Measurements from ENCODE around the gene FTCD. TPM values are rescaled to one million over a fixed set of nuclear protein-coding genes. Genes with fewer than 3 reads are reported as not detected.

Gene FTCD
- total RNA-seq, 1 experiment from 2014 or later = 6.7 TPM

DNA sequence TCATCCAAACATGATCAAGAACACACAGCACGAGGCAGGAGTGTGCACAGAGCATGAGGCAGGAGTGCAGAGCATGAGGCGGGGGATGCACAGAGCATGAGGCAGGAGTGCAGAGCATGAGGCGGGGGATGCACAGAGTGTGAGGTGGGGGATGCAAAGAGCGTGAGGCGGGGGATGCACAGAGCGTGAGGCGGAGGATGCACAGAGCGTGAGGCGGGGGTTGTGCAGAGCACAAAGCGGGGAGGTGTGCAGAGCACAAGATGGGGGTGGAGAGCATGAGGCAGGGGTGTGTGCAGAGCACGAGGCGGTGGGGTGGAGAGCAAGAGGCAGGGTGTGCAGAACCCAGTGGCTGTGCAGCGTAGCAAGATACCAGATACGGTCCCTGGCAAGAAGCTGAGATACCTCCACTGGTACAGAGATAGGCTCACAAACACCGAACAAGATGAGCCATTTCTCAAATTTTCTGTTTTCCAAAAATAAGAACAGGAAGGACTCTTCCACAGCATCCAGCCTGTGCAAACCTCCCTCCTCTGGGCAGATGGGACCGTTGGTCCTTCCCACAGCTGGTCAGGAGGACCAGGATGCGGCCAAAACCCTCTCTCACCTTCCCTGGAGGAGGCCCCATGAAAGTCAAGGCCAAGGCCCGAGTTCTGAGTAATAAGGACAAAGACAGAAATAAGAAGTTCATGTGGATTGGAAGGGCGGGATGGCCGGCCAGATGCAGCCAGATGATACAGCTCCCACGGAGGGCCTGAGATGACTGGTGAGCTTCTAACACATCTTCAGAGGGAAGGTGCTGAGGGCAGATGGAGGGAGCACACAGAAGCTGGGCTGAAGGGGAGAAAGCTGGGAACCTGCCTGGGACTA, 16.9 kb upstream of the FTCD start:
- DNase-seq = no peak
- WGBS (ENCODE audit: extremely low coverage, insufficient read length, low lambda C conversion rate) = no CpG with 5 or more reads among the region's 21 CpGs

More for the DNA sequence above, 16.9 kb upstream of the FTCD start:
- no peak overlapping the region for H3K4me2 ChIP-seq (ENCODE audit: insufficient read depth, insufficient read length, low read length)
- H2BK120ac ChIP-seq (ENCODE audit: low read depth, low read length, poor library complexity, severe bottlenecking) = no peak overlapping the region
- H2BK15ac ChIP-seq (ENCODE audit: low read depth, low read length) = no peak overlapping the region
- no peaks in the 10 kb centered on the region; the same call in 1 of the 2 replicates for H3K79me2 ChIP-seq (ENCODE audit: insufficient read depth, low read length)
- H3K23me2 ChIP-seq (ENCODE audit: insufficient read length, low read depth, low read length, poor library complexity, severe bottlenecking) = no peaks in the 10 kb centered on the region
- no peaks in the 10 kb centered on the region for H3K27me3 Mint-ChIP-seq (ENCODE audit: low read depth)
- no peak overlapping the region for H2BK20ac ChIP-seq (ENCODE audit: low read depth, low read length, poor library complexity, severe bottlenecking)
- H3K56ac ChIP-seq (ENCODE audit: insufficient read length, low read depth, low read length) = no peak overlapping the region
- H4K5ac ChIP-seq (ENCODE audit: insufficient read length, low read depth, low read length) = no peak overlapping the region
- H2AFZ ChIP-seq (ENCODE audit: low read length) = no peak overlapping the region
- no peak overlapping the region for H3K4me3 Mint-ChIP-seq
- H3K18ac ChIP-seq (ENCODE audit: insufficient read length, low read depth, low read length) = no peak overlapping the region
- H3K27ac ChIP-seq (ENCODE audit: insufficient read length, low read depth, low read length) = no peak overlapping the region
- 0 out of 2 replicates have a peak, but pooled peaks cover 3% of the 10 kb centered on the region for H3K4me1 ChIP-seq (ENCODE audit: insufficient read depth, low read length)
- peaks cover 6 to 23% of the 10 kb centered on the region in 2 experiments; a peak in 4 of 5 replicates for H3K9me3 Mint-ChIP-seq
- no peaks in the 10 kb centered on the region for H3K9me3 ChIP-seq (ENCODE audit: control insufficient read depth, low read depth, low read length)
- H3K27ac Mint-ChIP-seq = peak overlapping the region in 1 of 3 experiments; percentile 87; a peak in 3 of 7 replicates
- H2AK5ac ChIP-seq (ENCODE audit: insufficient read length, low read length) = no peak overlapping the region
- H4K20me1 ChIP-seq (ENCODE audit: control insufficient read depth, insufficient read depth, insufficient read length) = no peaks in the 10 kb centered on the region
- peaks cover 2 to 21% (median 6%) of the 10 kb centered on the region in 3 experiments; a peak in 6 of 7 replicates for H3K36me3 Mint-ChIP-seq (ENCODE audit: insufficient read depth in 1 of 3, low read depth in 3 of 3)
- no peak overlapping the region for H2BK12ac ChIP-seq (ENCODE audit: insufficient read length, low read depth, low read length)
- H3K14ac ChIP-seq (ENCODE audit: insufficient read depth, low read length) = no peak overlapping the region; the same call in 1 of the 2 replicates
- H4K91ac ChIP-seq (ENCODE audit: insufficient read length, low read depth, low read length) = no peak overlapping the region
- no peak overlapping the region for H4K8ac ChIP-seq (replicated peaks; ENCODE audit: insufficient read length, low read depth, low read length)
- H3K27me3 ChIP-seq (ENCODE audit: insufficient read depth, low read length) = no peaks in the 10 kb centered on the region
- no peak overlapping the region for H2BK5ac ChIP-seq (ENCODE audit: insufficient read length, low read length)
- TF ChIP-seq, protein P1, sequence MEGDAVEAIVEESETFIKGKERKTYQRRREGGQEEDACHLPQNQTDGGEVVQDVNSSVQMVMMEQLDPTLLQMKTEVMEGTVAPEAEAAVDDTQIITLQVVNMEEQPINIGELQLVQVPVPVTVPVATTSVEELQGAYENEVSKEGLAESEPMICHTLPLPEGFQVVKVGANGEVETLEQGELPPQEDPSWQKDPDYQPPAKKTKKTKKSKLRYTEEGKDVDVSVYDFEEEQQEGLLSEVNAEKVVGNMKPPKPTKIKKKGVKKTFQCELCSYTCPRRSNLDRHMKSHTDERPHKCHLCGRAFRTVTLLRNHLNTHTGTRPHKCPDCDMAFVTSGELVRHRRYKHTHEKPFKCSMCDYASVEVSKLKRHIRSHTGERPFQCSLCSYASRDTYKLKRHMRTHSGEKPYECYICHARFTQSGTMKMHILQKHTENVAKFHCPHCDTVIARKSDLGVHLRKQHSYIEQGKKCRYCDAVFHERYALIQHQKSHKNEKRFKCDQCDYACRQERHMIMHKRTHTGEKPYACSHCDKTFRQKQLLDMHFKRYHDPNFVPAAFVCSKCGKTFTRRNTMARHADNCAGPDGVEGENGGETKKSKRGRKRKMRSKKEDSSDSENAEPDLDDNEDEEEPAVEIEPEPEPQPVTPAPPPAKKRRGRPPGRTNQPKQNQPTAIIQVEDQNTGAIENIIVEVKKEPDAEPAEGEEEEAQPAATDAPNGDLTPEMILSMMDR (conservative IDR thresholded peaks at IDR 0.05) = no peak
- H3K4me1 Mint-ChIP-seq = peaks cover 0 to 7% of the 10 kb centered on the region in 2 experiments; a peak in 2 of 4 replicates
- H3K4ac ChIP-seq (ENCODE audit: low read depth, low read length) = no peak overlapping the region
- no peak overlapping the region for H3T11ph ChIP-seq (ENCODE audit: low read length)
- no peak overlapping the region for H3K23ac ChIP-seq (ENCODE audit: insufficient read length, low read depth, low read length)
- peaks cover 6% of the 10 kb centered on the region for H3K79me1 ChIP-seq (ENCODE audit: insufficient read depth, low read depth, low read length, poor library complexity, severe bottlenecking)
- no peak overlapping the region for H3K9ac ChIP-seq (ENCODE audit: extremely low read depth, insufficient read length, low read length)
